Cerebellar cortex (tissue), 1 donor: Measurements from ENCODE around the gene KANSL1.

Source experiments
- DNase-seq: peaks from one replicate; pipeline ENCODE4 v3.0.0-alpha.2; 2015; ENCODE audit warnings: low spot score

The KANSL1 gene

GRCh38 chr17:46169913-46170638, 23.2 kb downstream of the KANSL1 start:
- no peak for DNase-seq

GRCh38 chr17:46167826-46168569, 25.2 kb downstream of the KANSL1 start:
- no peak for DNase-seq

- no peak for DNase-seq
These were observed 26.0 kb downstream of the KANSL1 start for GRCh38 chr17:46167267-46167666.

GRCh38 chr17:46166692-46167249, 26.5 kb downstream of the KANSL1 start:
- no peak for DNase-seq

- DNase-seq = no peak
These were observed 29.2 kb downstream of the KANSL1 start for GRCh38 chr17:46163929-46164594.

- DNase-seq = no peak
These were observed 29.9 kb downstream of the KANSL1 start for GRCh38 chr17:46163316-46163715.

GRCh38 chr17:46162866-46163265, 30.4 kb downstream of the KANSL1 start:
- no peak for DNase-seq

- DNase-seq = no peak
These were observed 33.1 kb downstream of the KANSL1 start for GRCh38 chr17:46160169-46160568.

GRCh38 chr17:46159686-46160085, 33.5 kb downstream of the KANSL1 start:
- no peak for DNase-seq

GRCh38 chr17:46158323-46159296, 34.6 kb downstream of the KANSL1 start:
- DNase-seq = no peak

GRCh38 chr17:46157443-46158062, 35.7 kb downstream of the KANSL1 start:
- DNase-seq = no peak

- no peak for DNase-seq
These were observed 38.9 kb downstream of the KANSL1 start for GRCh38 chr17:46154151-46154816.

GRCh38 chr17:46152423-46152822, 40.8 kb downstream of the KANSL1 start:
- DNase-seq = no peak

GRCh38 chr17:46151762-46152161, 41.5 kb downstream of the KANSL1 start:
- no peak for DNase-seq

GRCh38 chr17:46150216-46150963, 42.8 kb downstream of the KANSL1 start:
- DNase-seq = no peak

- no peak for DNase-seq
These were observed 45.0 kb downstream of the KANSL1 start for GRCh38 chr17:46148247-46148646.

GRCh38 chr17:46147296-46147695, 45.9 kb downstream of the KANSL1 start:
- no peak for DNase-seq

GRCh38 chr17:46144246-46144645, 49.0 kb downstream of the KANSL1 start:
- DNase-seq = no peak

- no peak for DNase-seq
These were observed 49.4 kb downstream of the KANSL1 start for GRCh38 chr17:46143827-46144236.

GRCh38 chr17:46141645-46142044, 51.6 kb downstream of the KANSL1 start:
- DNase-seq = no peak
